ENCODE data around the gene EBLN1.

- TF ChIP-seq BHLHE40 (IDR thresholded peaks at IDR 0.05; ENCODE audit: borderline replicate concordance): no peak
- TF ChIP-seq FOXK2 (IDR thresholded peaks at IDR 0.05): no peak
- no peak for TF ChIP-seq PKNOX1 (IDR thresholded peaks at IDR 0.05)
- TF ChIP-seq CTBP1 (IDR thresholded peaks at IDR 0.05; ENCODE audit: borderline replicate concordance): no peak
- TF ChIP-seq SP1 (IDR thresholded peaks at IDR 0.05): no peak
These were observed at the start of gene EBLN1 for GRCh38 chr10:22217842-22218241.
